Brain microvascular endothelial cell (primary cell): Measurements from ENCODE around the gene TRPV4.
"Not testable (repeated sequence)": the region's sequence is repeated elsewhere in the genome, so short reads cannot be mapped to it uniquely, and the experiment has no call there.

Experiments
- DNase-seq: peaks from one replicate; pipeline ENCODE4 v3.0.0-alpha.2; 2020
- H3K27ac ChIP-seq: fragments of 250-450 bp; sonication (Bioruptor Pico); 2 replicates; pipeline ENCODE4 v1.5.1; 2020; ENCODE audit warnings: mild to moderate bottlenecking, moderate library complexity
- H3K27me3 ChIP-seq: fragments of 250-450 bp; sonication (Bioruptor Pico); replicated peaks from 2 replicates; pipeline ENCODE4 v1.5.1; 2020; ENCODE audit warnings: mild to moderate bottlenecking
- H3K36me3 ChIP-seq: fragments of 250-450 bp; sonication (Bioruptor Pico); replicated peaks from 2 replicates; pipeline ENCODE4 v1.5.1; 2020; ENCODE audit warnings: mild to moderate bottlenecking
- H3K4me3 ChIP-seq: 2 replicates; pipeline ENCODE4 v1.5.1; 2011; ENCODE audit warnings: low read depth, mild to moderate bottlenecking, control low read depth, low read length, moderate library complexity
- in situ Hi-C: cut with HindIII; loops from 2 replicates; pipeline ENCODE4 v1.10.0; 2017; ENCODE audit warnings: low sequenced_read_pairs, low pct_ligation_motif_present
- TF ChIP-seq, protein P1 (sequence below): IDR thresholded peaks from 2 replicates; pipeline ENCODE4 v1.5.1; 2011; ENCODE audit warnings: low read depth, mild to moderate bottlenecking, moderate library complexity, low read length, control low read depth, inconsistent platforms; ENCODE audit errors: missing control alignments

Gene TRPV4

DNA sequence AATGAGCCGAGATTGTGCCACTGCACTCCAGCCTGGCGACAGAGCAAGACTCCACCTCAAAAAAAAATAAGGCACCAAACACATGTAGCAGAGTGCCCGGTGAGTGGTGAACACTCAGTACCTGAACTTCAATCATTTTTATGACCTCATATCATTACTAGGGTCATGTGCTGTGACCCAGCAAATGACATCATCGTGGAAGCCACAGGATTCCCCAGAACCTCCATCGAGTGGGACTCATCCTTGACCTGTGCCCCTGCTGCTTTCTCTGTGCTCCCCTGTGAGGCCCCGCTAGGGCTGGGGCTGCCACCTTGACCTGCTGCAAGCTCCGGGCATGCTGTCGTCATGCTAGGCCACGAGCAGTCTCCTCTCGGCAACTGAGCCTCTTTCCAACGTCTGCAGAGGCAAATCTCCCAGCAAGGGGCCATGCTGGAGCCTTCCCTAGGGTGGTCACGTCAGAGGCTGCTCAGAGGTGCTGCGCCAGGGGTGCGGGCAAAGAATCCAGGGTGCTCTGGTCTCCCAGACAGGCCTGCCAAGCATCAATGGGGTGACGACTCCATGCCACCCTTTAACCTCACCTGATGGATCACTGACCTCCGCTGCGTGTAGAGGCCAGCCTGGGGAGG, 28.6 kb upstream of the TRPV4 start:
- peaks cover 8% of the 10 kb centered on the region for H3K36me3 ChIP-seq
- H3K4me3 ChIP-seq, result no peak overlapping the region
- in situ Hi-C loops, result no loop called here
- no peak for DNase-seq
- H3K27me3 ChIP-seq, result no peaks in the 10 kb centered on the region
- TF ChIP-seq, protein P1, sequence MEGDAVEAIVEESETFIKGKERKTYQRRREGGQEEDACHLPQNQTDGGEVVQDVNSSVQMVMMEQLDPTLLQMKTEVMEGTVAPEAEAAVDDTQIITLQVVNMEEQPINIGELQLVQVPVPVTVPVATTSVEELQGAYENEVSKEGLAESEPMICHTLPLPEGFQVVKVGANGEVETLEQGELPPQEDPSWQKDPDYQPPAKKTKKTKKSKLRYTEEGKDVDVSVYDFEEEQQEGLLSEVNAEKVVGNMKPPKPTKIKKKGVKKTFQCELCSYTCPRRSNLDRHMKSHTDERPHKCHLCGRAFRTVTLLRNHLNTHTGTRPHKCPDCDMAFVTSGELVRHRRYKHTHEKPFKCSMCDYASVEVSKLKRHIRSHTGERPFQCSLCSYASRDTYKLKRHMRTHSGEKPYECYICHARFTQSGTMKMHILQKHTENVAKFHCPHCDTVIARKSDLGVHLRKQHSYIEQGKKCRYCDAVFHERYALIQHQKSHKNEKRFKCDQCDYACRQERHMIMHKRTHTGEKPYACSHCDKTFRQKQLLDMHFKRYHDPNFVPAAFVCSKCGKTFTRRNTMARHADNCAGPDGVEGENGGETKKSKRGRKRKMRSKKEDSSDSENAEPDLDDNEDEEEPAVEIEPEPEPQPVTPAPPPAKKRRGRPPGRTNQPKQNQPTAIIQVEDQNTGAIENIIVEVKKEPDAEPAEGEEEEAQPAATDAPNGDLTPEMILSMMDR, result no peak
- H3K27ac ChIP-seq, result no peak overlapping the region

DNA sequence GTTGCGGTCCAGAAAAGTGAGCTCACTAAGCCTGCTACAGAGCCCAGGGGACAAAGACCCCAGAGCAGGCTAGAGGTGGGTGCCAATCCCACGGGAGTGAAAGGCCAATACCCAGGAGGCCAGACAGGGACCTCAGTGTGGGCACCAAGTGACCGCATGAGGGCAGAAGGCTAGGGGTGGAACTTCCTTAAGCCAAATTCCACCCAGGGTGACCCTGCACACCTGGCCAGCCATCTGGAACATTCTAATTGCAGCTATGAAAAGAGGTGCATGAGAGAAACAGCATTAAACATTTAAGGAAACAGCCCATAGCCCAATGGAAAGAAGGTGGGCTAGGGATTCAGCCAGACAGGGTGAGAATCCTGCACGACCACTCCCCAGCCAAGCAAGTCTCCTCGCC, 27.8 kb upstream of the TRPV4 start:
- peaks cover 8% of the 10 kb centered on the region for H3K36me3 ChIP-seq
- in situ Hi-C loops, result no loop called here
- no peaks in the 10 kb centered on the region for H3K27me3 ChIP-seq
- H3K27ac ChIP-seq, result no peak overlapping the region
- TF ChIP-seq, protein P1, result no peak
- DNase-seq, result no peak
- H3K4me3 ChIP-seq, result no peak overlapping the region

- Histone ChIP-seq H3K27me3 (no peaks in the 10 kb centered on the region), H3K36me3 (peaks cover 14% of the 10 kb centered on the region), H3K27ac (no peak overlapping the region), H3K4me3 (no peak overlapping the region)
- TF ChIP-seq, protein P1, result no peak
- in situ Hi-C loops, result no loop called here
- no peak for DNase-seq
These were observed 25.6 kb upstream of the TRPV4 start for GRCh38 chr12:109858764-109859163.

- Histone ChIP-seq H3K4me3 (no peak overlapping the region), H3K27me3 (no peaks in the 10 kb centered on the region), H3K27ac (no peak overlapping the region), H3K36me3 (peaks cover 14% of the 10 kb centered on the region)
- TF ChIP-seq, protein P1, result no peak
- in situ Hi-C loops, result no loop called here
- DNase-seq, result no peak
These were observed 24.5 kb upstream of the TRPV4 start for GRCh38 chr12:109857715-109858114.

GRCh38 chr12:109855377-109855776, 22.2 kb upstream of the TRPV4 start:
- H3K36me3 ChIP-seq, result peaks cover 14% of the 10 kb centered on the region
- in situ Hi-C loops, result no loop called here
- TF ChIP-seq, protein P1, result no peak
- H3K27ac ChIP-seq, result no peak overlapping the region
- no peak overlapping the region for H3K4me3 ChIP-seq
- H3K27me3 ChIP-seq, result no peaks in the 10 kb centered on the region
- DNase-seq, result no peak

DNA sequence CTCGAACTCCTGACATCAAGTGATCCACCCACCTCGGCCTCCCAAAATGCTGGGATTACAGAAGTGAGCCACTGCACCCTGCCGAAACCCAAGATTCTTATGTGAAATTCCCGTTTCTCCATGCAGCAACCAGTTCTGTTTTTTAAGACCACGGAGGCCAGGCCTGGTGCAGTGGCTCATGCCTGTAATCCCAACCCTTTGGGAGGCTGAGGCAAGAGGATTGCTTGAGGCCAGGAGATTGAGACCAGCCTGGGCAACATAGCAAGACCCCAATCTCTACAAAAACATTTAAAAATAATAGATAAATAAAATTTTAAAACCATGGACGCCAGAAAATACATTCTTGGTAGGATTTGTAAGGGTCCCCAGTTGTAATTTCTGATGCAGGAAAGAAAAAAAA, 17.3 kb upstream of the TRPV4 start:
- H3K4me3 ChIP-seq, in situ Hi-C loops, DNase-seq, H3K36me3 ChIP-seq, H3K27ac ChIP-seq, H3K27me3 ChIP-seq: not testable (repeated sequence)
